SU-DHL-6 (cell line): ENCODE data around the gene KCNMB2.
"Not testable (repeated sequence)": the region's sequence is repeated elsewhere in the genome, so short reads cannot be mapped to it uniquely, and the experiment has no call there.

ENCODE experiments used
- H2AFZ ChIP-seq: fragments of 200-600 bp; sonication (generic); 2 replicates; pipeline ENCODE4 v1.6.1; 2014; ENCODE audit warnings: low read depth, mild to moderate bottlenecking, moderate library complexity, mixed read lengths, antibody characterized with exemption, low read length; ENCODE audit not compliant: severe bottlenecking
- H3F3A ChIP-seq: fragments of 200-600 bp; shearing (Covaris generic); 2 replicates; pipeline ENCODE4 v1.6.0; 2016; ENCODE audit warnings: antibody characterized with exemption, mild to moderate bottlenecking; ENCODE audit not compliant: insufficient read depth
- H3K27ac ChIP-seq: fragments of 200-600 bp; sonication (generic); 2 replicates; pipeline ENCODE4 v1.5.1; 2016; ENCODE audit warnings: low read depth, mild to moderate bottlenecking, low read length, moderate library complexity, mixed read lengths
- H3K27me3 ChIP-seq: fragments of 200-600 bp; sonication (generic), shearing (Covaris generic); 2 replicates; pipeline ENCODE4 v1.6.0; 2014; ENCODE audit warnings: mild to moderate bottlenecking, low read length
- H3K36me3 ChIP-seq: fragments of 200-600 bp; sonication (generic); 2 replicates; pipeline ENCODE4 v1.6.1; 2014; ENCODE audit warnings: mild to moderate bottlenecking, low read length, mixed read lengths
- H3K4me2 ChIP-seq: fragments of 300-600, 200-600 bp; shearing (Covaris generic), sonication (generic); 2 replicates; pipeline ENCODE4 v1.6.0; 2014; ENCODE audit warnings: low read length, low read depth, mild to moderate bottlenecking; ENCODE audit not compliant: poor library complexity, severe bottlenecking
- H3K4me3 ChIP-seq: fragments of 200-600 bp; sonication (generic); 2 replicates; pipeline ENCODE4 v1.5.1; 2014; ENCODE audit warnings: antibody characterized with exemption, low read length, mild to moderate bottlenecking, mixed read lengths; ENCODE audit not compliant: insufficient read depth, poor library complexity, severe bottlenecking
- H3K79me2 ChIP-seq: fragments of 200-600 bp; sonication (generic); 2 replicates; pipeline ENCODE4 v1.6.1; 2014; ENCODE audit warnings: mild to moderate bottlenecking, low read length, moderate library complexity; ENCODE audit not compliant: insufficient read depth
- H3K9ac ChIP-seq: fragments of 200-600 bp; sonication (generic); 2 replicates; pipeline ENCODE4 v1.7.0; 2014; ENCODE audit warnings: mild to moderate bottlenecking, low read length
- H3K9me2 ChIP-seq: fragments of 200-600 bp; sonication (generic); replicated peaks from 2 replicates; pipeline ENCODE4 v1.6.1; 2014; ENCODE audit warnings: low read length; ENCODE audit not compliant: insufficient read depth
- H3K9me3 ChIP-seq: fragments of 200-600 bp; sonication (generic); 2 replicates; pipeline ENCODE4 v1.6.1; 2014; ENCODE audit warnings: low read length, mixed read lengths; ENCODE audit not compliant: insufficient read depth
- H4K20me1 ChIP-seq: fragments of 200-600 bp; sonication (generic); 2 replicates; pipeline ENCODE4 v1.6.1; 2014; ENCODE audit warnings: low read depth, mild to moderate bottlenecking, antibody characterized with exemption, low read length, moderate library complexity, mixed read lengths
- EZH2phosphoT487 ChIP-seq: fragments of 200-600 bp; sonication (generic), shearing (Covaris generic); conservative IDR thresholded peaks from 2 replicates; pipeline ENCODE4 v1.6.1; 2018; ENCODE audit warnings: mild to moderate bottlenecking, antibody characterized with exemption, low read length, moderate library complexity, mixed read lengths
- TF ChIP-seq, protein P1 (sequence below): fragments of 200-600 bp; sonication (generic); IDR thresholded peaks from one replicate; pipeline ENCODE4 v1.5.1; 2017; ENCODE audit warnings: antibody characterized with exemption, mild to moderate bottlenecking, low read length, moderate library complexity; ENCODE audit not compliant: insufficient read depth, poor library complexity, severe bottlenecking

KCNMB2 gene

DNA sequence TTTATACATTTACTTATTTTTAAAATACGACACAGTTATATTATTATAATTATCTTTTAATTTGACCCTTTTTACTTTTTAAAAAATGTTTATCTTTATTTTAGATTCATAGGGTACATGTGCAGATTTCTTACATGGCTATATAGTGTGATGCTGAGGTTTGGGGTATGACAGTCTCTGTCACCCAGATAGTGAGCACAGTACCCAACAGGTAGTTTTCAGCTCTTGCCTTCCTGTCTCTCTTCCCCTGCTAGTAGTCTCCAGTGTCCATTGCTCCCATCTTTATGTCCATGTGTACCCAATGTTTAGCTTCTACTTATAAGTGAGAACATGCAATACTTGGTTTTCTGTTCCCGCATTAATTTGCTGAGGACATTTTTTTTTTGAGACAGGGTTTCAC lies 21.8 kb upstream of the KCNMB2 start:
- peak overlapping the region; percentile 61 for H3K9ac ChIP-seq
- H3K9me2 ChIP-seq, result no peaks in the 10 kb centered on the region
- H3K9me3 ChIP-seq, result no peaks in the 10 kb centered on the region
- TF ChIP-seq, protein P1, sequence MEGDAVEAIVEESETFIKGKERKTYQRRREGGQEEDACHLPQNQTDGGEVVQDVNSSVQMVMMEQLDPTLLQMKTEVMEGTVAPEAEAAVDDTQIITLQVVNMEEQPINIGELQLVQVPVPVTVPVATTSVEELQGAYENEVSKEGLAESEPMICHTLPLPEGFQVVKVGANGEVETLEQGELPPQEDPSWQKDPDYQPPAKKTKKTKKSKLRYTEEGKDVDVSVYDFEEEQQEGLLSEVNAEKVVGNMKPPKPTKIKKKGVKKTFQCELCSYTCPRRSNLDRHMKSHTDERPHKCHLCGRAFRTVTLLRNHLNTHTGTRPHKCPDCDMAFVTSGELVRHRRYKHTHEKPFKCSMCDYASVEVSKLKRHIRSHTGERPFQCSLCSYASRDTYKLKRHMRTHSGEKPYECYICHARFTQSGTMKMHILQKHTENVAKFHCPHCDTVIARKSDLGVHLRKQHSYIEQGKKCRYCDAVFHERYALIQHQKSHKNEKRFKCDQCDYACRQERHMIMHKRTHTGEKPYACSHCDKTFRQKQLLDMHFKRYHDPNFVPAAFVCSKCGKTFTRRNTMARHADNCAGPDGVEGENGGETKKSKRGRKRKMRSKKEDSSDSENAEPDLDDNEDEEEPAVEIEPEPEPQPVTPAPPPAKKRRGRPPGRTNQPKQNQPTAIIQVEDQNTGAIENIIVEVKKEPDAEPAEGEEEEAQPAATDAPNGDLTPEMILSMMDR, result no peak
- no peak for TF ChIP-seq EZH2phosphoT487
- no peak overlapping the region for H2AFZ ChIP-seq
- peaks cover 52% of the 10 kb centered on the region for H3F3A ChIP-seq
- no peaks in the 10 kb centered on the region for H4K20me1 ChIP-seq
- peak overlapping the region; percentile 59 for H3K4me2 ChIP-seq
- H3K27ac ChIP-seq, result peak overlapping the region; percentile 96
- peak overlapping the region; percentile 15 for H3K4me3 ChIP-seq
- no peaks in the 10 kb centered on the region for H3K36me3 ChIP-seq
- H3K27me3 ChIP-seq, result no peaks in the 10 kb centered on the region
- no peaks in the 10 kb centered on the region for H3K79me2 ChIP-seq

DNA sequence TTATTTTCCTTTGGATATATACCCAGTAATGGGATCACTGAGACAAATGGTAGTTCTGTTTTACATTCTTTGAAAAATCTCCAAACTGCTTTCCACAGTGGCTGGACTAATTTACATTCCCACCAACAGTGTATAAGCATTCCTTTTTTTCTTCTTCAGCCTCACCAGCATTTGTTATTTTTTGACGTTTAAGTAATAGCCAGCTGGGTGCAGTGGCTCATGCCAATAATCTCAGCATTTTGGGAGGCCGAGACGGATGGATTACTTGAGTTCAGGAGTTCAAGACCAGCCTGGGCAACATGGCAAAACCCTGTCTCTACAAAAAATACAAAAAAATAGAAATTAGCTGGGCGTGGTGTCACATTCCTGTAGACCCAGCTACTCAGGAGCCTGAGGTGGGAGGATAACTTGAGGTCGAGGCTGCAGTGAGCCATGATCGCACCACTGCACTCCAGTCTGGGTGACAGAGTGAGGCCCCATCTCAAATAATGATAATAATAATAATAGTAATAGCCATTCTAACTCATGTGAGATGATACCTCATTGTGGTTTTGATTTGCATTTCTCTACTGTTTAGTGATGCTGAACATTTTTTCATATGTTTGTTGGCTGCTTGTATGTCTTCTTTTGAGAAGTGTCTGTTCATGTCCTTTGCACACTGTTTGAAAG lies 21.0 kb upstream of the KCNMB2 start:
- H3K4me2 ChIP-seq, result peak overlapping the region; percentile 73
- not testable (repeated sequence) for H2AFZ ChIP-seq, H3K9me3 ChIP-seq, H3K79me2 ChIP-seq, H3K36me3 ChIP-seq, H3K9me2 ChIP-seq, H3K27me3 ChIP-seq, H4K20me1 ChIP-seq
- H3K4me3 ChIP-seq, result peak overlapping the region; percentile 15
- H3K27ac ChIP-seq, result peak overlapping the region; percentile 96
- peak overlapping the region; percentile 62 for H3K9ac ChIP-seq
- H3F3A ChIP-seq, result peaks cover 60% of the 10 kb centered on the region

DNA sequence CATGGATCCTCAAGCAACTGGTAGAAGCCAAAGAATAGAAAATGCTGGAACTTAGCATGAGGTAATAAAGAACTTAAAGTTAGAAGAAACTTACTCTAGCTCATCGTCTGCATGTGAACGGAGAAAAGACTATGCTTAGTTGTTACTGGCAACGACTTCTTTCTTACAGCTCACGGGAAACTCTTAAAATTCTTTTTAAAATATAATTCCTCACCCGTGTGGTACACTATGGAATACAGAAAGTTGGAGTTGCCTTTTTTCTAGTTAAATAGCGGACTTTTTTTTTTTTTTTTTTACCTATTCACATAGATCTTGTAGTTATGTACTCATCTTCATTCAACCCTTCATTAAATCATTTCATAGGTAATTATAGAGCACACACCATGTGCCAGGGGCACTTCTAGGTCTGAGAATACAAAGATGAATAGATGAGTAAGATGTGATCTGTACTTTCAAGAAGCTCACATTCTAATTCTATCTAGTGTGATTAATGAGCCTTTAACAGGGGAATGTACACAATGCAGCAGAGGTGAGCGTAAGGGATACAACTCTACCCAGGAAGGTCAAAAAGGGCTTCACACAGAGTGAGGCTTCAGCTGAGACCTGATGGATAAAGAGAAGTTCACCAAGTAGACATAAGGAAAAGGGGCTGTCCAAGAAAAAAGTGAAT lies 18.4 kb upstream of the KCNMB2 start:
- H3K4me3 ChIP-seq, result peak overlapping the region; percentile 5
- peaks cover 67% of the 10 kb centered on the region for H3F3A ChIP-seq
- H3K79me2 ChIP-seq, result no peaks in the 10 kb centered on the region
- peak overlapping the region; percentile 31 for H2AFZ ChIP-seq
- peak overlapping the region; percentile 62 for H3K9ac ChIP-seq
- no peaks in the 10 kb centered on the region for H3K9me2 ChIP-seq
- H4K20me1 ChIP-seq, result no peaks in the 10 kb centered on the region
- H3K36me3 ChIP-seq, result no peaks in the 10 kb centered on the region
- no peaks in the 10 kb centered on the region for H3K9me3 ChIP-seq
- H3K4me2 ChIP-seq, result peak overlapping the region; percentile 73
- peak overlapping the region; percentile 96 for H3K27ac ChIP-seq
- H3K27me3 ChIP-seq, result no peaks in the 10 kb centered on the region
- TF ChIP-seq, protein P1, result no peak
- no peak for TF ChIP-seq EZH2phosphoT487

DNA sequence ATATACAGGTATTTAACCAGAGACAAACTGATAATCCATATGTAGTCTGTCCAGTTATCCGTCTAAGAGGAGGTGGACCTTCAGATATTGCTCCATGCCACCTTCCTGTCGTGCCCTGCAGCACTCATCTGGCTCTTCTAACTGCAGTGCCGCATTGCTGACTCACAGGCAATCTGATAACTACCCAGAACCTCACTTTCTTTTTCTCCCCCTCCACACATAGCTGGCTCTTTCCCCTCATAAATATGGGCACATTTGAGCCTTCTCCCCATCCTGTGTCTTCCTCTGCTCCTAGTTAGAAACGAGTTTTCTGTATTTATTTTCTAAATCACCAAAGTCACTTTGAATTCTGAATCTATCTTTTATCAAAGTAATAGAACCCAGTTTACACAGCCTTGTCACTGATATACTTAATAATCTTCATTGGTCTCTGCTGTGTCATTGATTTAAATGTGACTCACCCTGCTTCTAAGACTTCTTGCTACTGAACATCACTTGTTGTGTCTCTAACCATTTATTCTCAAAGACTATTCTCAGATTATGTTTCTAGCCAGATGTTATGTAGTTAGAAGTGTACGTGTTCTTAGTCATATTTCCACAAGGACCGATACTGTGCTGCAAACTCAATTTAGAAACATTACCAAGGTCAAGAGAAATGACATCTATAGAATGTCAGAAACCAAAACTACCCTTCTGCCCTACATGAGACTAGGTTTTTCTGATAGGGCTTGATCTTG lies 17.4 kb upstream of the KCNMB2 start:
- Histone ChIP-seq H3K4me3 (peak overlapping the region; percentile 6), H3K9me2 (no peaks in the 10 kb centered on the region), H3K36me3 (no peaks in the 10 kb centered on the region), H3K9me3 (no peaks in the 10 kb centered on the region), H3F3A (peaks cover 63% of the 10 kb centered on the region), H3K9ac (peak overlapping the region; percentile 55), H3K79me2 (no peaks in the 10 kb centered on the region), H4K20me1 (no peaks in the 10 kb centered on the region), H3K27me3 (no peaks in the 10 kb centered on the region), H3K4me2 (peak overlapping the region; percentile 73), H2AFZ (peak overlapping the region; percentile 32), H3K27ac (peak overlapping the region; percentile 96)
- TF ChIP-seq, protein P1, result no peak
- no peak for TF ChIP-seq EZH2phosphoT487
